ENCODE results near the gene GAL3ST2.
"Not testable (repeated sequence)": the region's sequence is repeated elsewhere in the genome, so short reads cannot be mapped to it uniquely, and the experiment has no call there.

Gene GAL3ST2

DNA sequence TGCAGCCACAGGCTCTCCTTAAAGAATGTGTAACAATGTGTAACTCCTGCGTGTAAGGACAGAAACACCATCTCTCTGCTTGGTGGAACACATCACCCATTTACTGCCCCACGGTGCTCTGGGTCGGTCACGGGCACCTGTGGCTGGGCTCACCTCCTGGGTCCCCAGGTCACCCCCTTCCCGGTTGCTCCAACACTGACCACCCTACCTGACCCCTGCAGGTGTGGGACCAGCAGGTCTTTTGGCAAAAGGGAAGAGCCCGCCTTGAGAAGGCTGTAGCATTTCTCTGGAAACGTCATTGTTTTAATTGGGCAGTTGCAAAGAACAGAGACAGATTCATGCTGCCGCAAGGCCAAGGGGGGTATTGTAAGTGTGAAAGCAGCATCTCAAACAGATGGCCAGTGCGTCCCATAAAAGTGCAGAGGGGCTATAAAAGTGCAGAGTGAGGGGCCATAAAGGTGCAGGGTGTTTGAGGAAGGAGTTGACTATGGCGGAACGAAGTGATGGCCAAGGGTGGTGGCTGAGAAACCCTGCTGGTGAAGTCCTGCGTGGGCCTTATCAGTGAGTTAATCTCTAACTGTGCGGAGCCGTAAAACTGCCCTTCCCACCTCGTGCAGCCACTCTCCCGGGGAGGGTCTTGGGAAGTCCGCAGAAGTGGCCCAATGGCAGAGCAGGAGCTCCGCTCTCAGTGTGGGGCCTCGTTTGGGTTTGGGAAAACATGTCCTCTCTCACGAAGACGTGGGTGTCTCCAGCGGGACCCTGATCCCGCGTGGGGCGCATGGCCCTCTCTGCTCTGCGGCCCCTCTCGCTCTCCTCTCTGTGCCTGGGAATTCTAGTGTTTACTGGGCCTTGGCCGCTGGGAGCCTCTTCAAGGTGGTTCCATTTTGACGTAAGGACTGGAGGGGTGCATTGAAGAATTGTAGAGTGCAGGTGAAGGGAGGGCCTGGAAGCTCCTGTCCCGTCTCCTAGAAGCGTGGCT lies 18.7 kb downstream of the GAL3ST2 start:
- no peak for DNase-seq (ENCODE audit: low read depth in 2 of 2)

DNA sequence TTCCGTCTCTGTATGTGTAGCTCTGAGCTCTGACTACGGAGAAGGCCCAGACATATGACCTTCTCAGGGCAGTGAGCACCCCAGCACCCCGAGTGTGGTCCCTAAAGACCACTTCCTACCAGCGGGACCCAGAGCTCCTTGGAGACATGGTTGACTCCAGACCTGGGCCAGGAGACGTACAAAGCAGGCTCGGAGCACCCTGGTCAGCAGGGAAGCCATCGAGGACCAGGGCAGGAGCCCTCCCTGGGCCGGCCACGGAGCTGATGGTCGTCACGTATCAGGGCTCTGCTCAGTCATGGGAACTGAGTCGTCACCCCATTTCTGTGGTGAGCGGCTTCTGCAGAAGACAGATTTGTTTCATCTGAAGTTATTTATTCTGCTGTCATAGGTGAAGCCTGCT lies 19.6 kb downstream of the GAL3ST2 start:
- no peak for DNase-seq (ENCODE audit: low read depth in 2 of 2)

DNA sequence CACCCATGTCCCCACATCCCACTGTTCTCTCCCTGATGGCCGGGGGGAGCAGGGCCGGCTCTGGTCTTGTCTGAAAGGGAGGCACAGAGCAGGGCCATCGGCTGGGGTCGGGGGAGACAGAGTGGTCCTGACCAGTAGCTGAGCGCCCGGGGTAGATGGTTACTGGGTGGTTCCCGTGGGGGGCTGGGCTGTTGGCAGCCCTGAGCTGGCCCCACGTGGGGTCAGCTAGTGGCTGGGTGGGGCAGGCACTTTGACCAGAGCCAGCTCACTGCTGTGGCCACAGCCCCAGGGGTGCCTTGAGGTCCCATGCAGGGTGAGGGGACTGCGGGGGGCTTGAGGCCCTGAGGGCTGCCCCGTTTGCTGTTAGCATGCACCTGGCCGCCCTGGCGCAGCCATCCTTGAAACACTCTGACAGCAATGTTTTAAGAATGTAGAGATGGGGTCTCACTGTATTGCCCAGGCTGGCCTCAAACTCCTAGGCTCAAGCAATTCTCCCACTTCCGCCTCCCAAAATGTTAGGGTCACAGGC lies 20.1 kb downstream of the GAL3ST2 start:
- no peak for DNase-seq (ENCODE audit: low read depth in 2 of 2)

DNA sequence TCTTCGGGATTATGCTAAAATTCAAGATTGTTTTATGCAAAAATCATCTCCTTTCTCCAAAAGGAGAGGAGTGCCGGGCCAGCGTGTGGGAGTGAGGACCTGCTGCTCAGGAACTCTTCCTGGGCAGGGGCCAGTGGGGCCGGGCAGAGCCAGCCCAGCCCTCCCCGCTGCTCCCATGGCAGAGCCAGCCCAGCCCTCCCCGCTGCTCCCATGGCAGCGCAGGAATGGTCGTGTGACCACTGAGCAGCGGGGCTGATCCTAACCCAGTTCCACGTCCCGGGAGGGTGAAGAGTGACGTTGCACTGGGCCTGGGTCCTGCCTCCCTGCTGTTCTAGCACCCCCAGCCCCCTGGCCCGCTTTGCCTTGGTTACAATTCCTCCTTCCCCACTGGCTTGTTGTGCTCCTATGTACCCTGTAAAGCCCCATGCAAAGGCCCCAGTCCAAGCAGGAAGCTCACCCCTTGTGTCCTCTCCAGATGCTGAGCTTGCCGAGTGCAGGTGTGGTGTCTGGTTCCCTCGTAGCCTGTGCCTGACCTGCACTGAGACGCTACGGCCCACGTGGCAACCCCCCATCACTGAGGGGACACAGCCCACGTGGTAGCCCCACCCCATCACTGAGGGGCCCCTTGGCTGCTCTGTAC lies 20.9 kb downstream of the GAL3ST2 start:
- no peak for DNase-seq (ENCODE audit: low read depth in 2 of 2)

DNA sequence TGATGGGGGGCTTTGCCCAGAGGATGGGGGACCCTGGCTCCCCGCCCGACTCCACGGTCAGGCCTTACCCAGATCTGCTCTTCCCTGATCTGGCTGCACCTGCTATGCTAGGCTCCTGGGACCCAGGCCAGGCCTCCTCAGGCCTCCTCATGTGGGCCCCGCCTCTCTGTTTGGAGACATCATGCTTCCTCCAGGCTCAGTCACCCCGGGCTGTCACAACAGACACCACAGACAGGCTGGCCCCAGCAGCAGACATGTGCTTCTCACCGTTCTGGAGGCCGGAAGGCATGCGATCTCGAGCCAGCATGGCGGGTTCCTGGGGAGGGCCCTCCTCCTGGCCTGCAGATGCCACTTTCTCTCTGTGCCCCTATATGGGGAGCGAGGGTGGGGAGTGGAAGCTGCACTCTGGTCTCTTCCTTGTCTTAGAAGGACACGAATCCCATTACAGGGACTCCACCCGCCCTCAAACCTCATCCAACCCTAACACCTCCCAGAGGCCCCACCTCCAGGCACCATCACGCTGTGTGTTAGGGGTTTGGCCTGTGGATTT lies 21.5 kb downstream of the GAL3ST2 start:
- DNase-seq (ENCODE audit: low read depth in 2 of 2) = no peak

DNA sequence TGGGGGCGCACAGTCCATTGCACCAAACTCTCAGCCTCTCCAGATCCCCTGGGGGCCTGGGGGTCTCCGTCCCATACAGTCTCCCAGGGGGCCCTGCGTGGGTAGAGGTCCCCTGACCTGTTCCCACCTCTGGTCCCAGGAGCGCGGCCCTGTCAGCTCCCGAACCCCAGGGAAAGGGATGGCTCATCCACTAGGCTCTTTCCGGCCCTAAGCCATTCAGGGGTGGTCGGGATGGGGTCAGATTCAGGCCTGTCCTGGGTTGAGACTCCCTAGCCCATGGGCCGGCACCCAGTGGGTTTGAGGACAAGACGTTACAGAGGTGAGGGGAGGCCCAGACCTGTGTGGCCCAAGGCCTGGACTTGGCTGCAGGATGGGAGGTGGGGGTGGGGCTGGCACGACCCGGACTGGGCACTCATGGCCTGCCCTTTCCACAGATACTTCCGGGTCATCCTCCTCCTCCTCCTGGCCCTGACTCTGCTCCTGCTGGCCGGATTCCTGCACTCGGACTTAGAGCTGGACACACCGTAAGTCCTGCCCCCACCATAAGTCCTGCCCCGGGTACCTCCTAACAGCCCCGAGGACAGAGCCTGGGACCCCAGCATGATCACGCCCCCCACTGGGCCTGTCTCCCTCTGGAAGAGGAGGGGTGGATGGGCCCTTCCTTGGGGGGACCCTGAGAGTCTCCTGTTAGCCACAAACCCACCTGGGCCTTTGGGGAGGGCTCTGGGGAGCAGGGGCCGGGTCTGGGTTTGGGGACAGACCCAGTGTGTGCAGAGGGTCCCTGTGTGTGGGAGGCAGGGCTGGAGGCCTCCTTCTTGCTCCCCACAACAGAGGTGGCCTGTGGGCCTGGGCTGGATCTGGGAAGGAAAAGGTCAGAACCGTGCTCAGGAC lies 22.3 kb downstream of the GAL3ST2 start:
- no peak for DNase-seq (ENCODE audit: low read depth in 2 of 2)

DNA sequence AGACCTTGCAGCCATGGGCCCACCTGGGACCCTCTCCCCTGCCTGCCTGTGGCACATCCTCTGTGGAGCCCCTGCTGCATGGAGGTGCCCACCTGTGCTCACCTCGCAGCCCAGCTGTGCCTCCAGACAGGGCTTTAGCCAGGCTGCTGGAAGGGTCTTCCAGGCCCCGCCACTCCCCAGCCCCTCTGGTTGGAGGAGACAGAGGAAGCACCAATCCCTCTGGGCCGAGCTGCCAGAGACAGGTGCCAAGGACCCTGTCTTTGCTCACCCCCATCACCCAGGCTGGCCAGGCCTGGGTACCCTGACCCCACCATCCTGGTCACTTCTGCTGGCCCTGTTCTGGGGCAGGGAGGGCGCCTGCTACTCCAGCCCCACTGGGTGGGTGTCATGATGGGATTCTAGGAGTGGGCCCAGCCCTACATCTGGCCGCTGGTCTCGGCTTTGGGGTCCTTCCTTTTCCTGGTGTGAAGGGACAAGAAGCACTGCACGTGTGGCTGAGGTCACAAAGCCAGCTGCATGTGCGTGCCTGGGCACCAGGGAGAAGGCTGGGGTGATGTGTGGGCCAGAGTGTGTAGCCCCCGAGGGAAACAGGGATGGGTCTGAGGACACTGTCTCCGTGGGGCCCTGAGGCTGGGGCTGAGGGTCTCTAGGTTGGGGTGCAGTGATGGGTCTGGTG lies 23.0 kb downstream of the GAL3ST2 start:
- no peak for DNase-seq (ENCODE audit: low read depth in 2 of 2)

DNA sequence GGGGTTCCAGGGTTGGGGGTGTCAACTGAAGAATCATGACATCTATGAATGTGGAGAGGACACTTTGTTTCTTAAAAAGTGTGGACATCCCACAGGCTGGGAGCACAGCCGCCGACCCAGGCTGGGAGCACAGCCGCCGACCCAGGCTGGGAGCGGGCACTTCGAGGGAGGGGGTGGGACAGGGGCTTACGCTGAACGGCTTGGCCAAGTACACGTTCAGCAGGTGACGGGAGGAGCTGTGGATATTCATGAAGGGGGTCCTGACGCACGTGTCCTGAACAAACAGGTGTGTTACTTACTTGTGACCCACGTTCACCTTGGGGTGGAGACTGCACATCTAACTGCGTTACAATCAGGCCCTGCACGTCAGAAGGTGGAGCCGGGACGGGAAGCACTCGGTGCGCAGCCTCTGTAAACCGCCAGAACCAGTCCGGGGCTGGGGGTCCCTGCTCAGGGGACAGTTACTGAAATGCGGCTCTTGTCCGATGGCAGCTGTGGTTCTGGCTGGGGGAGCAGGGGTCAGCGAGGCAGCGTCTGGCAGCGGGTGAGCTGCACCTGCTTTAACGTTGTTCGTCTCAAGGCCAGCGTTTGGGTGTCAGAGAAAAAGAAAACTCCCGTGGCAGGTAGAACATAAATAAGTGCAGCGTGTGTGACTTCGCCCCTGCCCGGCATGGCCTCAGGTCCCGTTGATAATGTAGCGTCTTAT lies 23.7 kb downstream of the GAL3ST2 start:
- not testable (repeated sequence) for DNase-seq (ENCODE audit: low read depth in 2 of 2)

DNA sequence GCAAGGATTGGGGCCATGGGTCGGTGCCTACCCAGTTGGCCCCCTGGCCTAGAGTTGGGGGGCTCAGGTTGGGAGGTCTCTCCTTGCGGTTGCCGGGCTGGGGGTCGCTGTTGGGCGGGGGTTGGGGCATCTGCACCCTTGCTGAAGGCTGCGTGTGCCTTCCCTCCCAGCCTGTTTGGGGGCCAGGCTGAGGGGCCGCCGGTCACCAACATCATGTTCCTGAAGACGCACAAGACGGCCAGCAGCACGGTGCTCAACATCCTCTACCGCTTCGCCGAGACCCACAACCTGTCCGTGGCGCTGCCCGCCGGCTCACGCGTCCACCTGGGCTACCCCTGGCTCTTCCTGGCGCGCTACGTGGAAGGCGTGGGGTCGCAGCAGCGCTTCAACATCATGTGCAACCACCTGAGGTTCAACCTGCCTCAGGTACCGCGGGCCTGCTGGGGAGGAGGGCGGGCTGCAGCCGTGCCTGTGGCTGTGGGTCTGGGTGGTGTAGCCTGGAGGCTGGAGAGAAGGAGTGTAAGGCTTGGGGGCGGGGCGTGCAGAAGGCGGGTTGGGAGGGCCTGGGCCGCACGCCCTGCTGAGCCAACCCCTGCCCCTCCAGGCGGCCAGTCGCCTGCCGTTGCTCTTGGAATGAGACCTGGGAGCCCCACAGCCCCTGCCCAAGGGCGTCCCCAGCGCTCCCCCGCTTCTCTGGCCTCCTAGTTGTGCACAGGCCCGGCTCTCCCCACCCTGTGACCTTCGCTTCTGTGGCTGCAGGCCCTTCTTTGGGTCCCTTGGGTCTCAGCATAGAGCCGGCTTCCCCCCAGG lies 25.2 kb downstream of the GAL3ST2 start:
- no peak for DNase-seq (ENCODE audit: low read depth in 2 of 2)

DNA sequence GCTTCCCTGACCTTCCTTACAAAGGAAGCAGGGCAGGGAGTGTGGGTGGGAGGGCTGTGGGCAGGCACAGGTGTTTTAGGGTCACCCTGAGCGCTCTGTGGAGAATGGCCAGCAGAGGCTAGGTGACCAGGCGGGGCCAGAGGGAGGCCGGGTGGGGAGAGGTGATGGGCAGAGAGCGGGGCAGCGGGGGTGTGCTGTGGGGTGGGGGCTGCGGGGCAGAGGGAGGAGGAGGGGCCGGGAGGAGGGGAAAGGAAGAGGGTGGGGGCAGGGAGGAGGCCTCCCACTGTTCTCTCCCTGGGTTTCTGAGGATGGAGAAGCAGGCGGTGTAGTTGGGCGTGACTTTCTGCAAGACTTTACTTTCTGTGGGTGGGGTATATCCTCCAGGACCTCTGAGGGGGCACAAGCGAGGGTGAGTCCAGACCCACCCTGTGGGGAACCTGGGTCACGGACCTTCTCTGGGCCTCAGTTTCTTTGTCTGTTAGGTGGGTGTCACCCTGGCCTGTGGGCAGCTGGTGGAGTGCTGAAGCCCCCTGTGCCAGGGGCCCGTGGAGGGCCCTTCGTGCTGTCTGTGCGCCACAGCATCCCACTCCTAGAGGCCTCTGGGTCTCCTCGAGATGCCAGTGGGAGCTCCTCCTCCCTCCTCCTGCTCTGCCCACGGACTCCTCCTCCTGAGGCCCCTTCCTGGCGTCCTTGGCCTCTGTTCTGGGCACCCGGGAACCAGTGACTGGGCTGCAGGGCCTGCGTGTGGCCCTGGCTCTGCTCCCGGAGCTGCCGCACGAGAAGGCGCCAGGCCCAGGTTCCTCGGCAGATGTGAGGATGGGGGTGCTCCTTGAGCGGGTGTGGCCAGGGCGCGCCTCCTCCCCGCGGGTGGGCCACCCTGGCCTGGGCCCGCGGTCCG lies 26.0 kb downstream of the GAL3ST2 start:
- no peak for DNase-seq (ENCODE audit: low read depth in 2 of 2)

DNA sequence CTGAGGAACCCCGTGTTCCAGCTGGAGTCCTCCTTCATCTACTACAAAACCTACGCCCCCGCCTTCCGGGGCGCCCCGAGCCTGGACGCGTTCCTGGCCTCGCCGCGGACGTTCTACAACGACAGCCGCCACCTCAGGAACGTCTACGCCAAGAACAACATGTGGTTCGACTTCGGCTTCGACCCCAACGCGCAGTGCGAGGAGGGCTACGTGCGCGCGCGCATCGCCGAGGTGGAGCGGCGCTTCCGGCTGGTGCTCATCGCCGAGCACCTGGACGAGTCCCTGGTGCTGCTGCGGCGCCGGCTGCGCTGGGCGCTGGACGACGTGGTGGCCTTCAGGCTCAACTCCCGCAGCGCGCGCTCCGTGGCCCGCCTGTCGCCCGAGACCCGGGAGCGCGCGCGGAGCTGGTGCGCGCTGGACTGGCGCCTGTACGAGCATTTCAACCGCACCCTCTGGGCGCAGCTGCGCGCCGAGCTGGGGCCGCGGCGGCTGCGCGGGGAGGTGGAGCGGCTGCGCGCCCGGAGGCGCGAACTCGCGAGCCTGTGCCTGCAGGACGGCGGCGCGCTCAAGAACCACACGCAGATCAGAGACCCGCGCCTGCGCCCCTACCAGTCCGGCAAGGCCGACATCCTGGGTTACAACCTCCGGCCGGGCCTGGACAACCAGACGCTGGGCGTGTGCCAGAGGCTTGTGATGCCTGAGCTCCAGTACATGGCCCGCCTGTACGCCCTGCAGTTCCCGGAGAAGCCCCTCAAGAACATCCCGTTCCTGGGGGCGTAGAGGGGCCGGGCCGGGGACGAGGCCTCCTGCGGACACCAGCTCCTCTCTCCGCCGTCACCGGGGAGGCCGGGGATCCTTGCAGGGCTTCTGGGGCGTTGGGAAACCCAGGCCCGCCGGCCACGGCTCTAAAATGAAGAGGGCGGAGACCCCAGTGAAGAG lies 27.0 kb downstream of the GAL3ST2 start:
- DNase-seq (ENCODE audit: low read depth in 2 of 2) = peak; percentile 11 to 34

DNA sequence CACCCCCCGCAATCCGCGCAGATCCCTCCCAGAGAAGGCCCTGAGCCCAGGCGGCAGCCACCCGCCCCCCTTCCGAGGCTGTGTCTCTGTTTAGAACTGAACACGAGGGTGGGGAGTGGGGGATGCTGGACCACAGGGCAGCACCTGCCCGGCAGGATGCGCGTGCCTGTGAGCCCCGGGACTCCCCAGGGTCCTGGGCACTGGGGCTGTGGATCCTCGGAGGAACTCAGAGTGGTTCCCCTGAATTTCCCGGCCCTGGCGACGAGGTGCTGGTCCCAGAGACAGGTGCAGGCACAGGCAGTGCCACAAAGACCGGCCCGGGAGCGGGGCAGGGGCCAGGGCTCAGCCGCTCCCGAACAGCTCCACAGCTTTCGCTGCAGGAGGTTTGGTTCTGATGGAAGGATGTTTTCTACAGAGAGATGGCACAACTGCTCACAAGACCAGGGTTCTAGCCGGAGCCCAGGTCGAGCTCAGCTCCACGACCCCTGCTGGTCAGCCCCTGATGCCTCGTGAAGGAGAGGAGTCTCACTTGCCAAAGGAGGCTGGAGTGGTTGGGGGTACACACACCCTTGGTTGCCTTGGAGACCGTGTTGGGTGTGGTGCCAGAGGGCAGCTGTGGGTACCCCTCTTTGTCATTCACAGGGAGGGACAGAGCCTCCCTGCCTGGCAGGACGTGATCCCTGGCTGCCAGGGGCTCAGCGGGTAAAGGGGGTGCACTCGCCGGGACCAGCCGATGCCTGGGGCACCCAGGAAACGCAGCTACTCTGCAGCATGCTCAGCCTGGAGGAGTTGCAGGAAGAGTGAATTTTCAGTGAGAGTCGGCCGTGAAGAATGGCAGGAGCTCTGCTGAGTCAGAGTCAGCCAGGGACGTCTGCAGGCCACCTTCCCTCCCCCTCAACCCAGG lies 28.0 kb downstream of the GAL3ST2 start:
- DNase-seq (ENCODE audit: low read depth in 2 of 2) = no peak

DNA sequence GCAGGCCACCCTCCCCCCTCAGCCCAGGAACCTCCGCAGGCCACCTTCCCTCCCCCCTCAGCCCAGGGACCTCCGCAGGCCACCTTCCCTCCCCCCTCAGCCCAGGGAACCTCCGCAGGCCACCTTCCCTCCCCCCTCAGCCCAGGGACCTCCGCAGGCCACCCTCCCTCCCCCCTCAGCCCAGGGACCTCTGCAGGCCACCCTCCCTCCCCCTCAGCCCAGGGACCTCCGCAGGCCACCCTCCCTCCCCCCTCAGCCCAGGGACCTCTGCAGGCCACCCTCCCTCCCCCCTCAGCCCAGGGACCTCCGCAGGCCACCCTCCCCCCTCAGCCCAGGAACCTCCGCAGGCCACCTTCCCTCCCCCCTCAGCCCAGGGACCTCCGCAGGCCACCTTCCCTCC lies 29.6 kb downstream of the GAL3ST2 start:
- DNase-seq (ENCODE audit: low read depth in 2 of 2) = not testable (repeated sequence)

DNA sequence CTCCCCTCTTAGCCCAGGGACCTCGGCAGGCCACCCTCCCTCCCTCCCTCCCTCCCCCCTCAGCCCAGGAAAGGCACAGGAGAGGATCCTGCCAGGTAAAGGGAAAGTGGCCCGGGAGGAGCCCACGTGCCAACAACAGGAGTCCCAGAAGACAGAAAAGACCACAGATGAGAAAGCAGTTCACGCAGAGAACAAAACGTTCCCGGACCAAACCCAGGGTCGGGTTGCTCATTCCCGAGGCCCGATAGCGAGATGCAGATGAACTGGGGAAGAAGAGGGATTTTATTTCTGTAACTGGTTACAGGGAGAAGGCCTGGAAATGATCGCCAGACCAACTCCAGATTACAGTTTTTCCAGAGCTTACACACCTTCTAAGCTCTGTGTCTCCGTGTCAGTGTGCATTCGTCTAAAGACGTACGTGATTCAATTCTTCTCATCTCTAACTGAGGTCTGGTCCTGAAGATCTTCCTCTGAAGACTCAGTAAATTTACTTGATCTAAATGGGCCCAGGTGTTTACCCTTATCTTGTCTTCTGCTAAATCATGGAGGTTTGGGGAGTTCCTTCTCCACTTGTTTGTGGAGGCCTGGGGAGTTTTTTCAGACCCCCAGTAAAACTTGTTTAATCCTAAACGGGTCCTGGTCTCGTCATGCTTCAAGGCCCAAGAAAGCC lies 31.6 kb downstream of the GAL3ST2 start:
- no peak for DNase-seq (ENCODE audit: low read depth in 2 of 2)

DNA sequence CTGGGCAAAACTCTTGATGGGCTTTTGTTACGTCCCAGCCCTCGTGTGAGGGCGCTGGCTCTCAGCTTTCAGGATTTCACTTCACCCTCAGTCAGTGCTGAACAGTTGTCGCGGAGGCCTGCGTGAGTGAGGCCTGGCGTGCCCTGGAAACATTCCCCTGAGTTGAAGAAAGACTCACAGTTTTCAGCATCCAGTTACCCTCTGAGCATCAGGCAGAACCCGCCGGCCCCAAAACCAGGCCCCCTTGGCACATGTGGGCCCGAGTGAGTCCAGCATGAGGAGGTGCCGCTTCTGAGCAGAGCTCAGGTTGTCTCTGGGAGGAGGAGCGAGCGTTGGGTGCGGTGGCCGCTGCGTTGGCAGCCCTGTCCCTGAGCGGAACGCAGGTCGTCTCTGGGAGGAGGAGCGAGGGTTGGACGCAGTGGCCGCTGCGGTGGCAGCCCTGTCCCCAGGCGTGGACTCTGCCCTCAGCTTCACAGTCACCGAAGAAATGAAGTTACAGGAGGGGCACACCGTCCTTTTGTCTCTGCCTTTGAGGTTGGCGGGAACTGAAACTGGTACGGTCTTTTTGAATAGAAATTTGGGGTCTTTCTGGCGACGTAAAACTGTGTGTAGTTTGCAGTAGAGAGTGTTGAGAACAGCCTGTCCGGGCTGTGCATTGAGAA lies 32.2 kb downstream of the GAL3ST2 start, which contains the start of gene NEU4:
Gene NEU4, plus strand, starts transcription at position 473 of the 662 bp plus-strand sequence. CDS start 5,292 bp downstream, outside the sequence.
- DNase-seq (ENCODE audit: low read depth in 2 of 2) = no peak
